Activated CD4-positive, alpha-beta T cell treated with anti-CD3 and anti-CD28 coated beads, Interleukin-2, amount 50 U/mL, for 16 hours (primary cell): ENCODE measurements around the gene ZDHHC24.

Source experiments
- DNase-seq: peaks from one replicate; pipeline ENCODE4 v3.0.0-alpha.2; 2020

ZDHHC24 gene

DNA sequence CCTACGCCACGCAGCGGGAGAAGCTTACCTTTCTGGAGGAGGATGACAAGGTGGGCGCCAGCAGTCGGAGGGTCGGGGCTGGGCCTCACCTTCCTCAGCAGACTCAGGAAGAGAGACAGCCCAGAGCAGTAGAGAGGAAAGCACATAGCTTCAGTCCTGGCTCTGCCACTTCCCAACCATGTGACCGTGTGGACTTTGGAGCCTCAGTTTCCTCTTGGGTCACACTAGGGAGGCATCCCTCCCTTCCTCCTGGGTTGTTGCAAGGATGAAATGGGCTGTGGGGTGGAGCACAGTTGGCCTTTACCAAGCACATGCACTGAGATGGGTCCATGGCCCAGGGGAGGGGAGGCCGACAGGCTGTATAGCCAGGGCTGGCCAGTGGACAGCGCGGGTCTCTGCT lies 52.7 kb downstream of the ZDHHC24 start:
- no peak for DNase-seq

- no peak for DNase-seq
Measured at GRCh38 chr11:66492161-66492865, 53.5 kb downstream of the ZDHHC24 start.

- DNase-seq, result no peak
Measured at GRCh38 chr11:66491315-66491935, 54.4 kb downstream of the ZDHHC24 start.

DNA sequence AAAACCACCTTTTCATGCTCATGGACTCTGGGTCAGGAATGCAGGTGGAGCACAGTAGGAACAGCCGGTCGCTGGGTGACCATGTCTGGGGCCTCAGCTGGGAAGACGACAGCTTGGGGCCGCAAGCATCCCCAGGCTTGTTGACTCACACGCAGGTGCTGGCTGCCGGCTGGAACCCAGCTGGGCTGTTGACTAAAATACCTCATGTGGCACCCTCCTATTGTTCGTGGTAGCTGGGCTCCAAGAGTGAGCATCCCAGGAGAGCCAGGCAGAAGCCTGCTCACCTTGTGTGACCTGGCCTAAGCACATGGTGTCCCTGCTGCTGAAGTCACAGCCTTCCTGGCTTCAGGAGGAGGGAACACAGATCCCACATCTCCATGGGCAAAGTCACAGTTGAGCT lies 56.2 kb downstream of the ZDHHC24 start:
- DNase-seq, result no peak

- no peak for DNase-seq
Measured at GRCh38 chr11:66488957-66489356, 56.9 kb downstream of the ZDHHC24 start.

- DNase-seq, result no peak
Measured at GRCh38 chr11:66484806-66485380, 61.0 kb downstream of the ZDHHC24 start.

DNA sequence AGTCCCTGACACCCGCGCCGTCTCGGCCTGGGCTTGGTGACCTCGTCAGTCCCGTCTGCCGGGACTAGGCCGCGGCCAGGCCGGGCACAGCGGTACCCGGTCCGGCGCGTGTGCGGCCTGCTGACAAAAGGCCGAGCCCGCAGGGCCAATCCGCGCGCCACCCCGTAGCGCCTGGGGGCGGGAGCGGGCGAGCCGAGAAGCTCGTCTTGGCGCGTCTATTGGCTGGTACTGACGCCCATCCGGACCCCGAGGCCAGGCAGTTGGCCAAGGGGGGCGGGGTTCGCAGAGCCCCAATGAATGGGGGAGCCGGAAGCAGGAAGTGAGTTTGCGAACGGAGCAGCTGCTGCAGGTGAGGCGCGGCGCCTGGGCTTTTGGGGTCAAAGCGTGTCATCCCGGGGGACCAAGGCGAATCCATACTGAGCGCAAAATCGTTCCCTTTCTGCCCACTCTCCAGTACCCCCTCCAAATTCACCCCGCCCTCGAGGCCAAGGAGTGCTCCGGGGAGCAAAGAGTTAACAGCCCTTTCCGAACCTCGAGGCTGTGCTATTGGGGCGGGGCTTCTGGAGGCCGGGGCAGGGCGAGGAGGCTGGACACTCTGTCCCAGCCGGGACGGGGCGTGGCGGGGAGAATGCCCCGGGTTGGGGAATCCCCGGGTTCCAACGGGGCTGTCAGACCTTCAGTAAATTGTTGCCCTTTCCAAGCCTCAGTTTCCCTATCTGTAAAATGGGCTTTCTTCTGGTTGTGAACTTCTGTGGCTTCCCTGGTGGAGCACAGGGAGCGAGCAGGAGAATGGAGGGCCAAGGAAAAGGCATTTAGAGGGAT lies 65.5 kb downstream of the ZDHHC24 start, which contains the start of gene DPP3:
Gene DPP3 (plus strand): TSS at position 318 of the 822 bp plus-strand sequence. CDS start 1,767 bp downstream, outside the sequence.
- peak; percentile 98 for DNase-seq

- no peak for DNase-seq
Measured at GRCh38 chr11:66479394-66480116, 66.3 kb downstream of the ZDHHC24 start.

DNA sequence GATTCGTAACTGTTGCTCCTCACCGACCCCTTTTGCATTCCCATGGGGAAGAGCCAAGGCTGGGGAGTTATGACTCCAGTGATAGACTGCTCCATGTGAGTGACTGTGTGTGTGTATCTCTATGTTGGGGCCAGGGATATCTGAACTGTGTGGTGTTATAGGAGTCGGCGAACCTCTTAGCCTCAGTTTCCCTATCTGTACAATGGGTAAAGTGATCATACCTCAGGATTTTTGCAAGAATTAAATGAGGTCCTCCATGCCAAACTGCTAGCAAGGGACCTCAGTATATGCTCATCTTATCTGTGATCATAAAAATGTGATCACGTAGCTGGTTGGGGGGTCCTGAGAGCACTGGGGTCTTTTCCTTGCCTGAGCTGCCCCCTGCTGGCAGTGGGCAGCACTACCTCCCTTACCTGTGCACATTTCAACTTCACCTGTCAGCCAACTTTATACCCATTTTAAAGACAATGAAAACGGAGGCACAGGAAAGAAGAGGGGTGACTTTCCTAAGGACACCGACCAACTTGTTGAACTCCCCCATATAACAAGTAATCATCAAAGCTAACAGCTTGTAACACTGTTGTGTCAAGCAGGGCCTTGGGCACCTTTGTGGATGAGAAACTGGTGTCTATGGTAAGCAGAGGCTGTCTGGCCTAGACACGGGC lies 67.0 kb downstream of the ZDHHC24 start:
- no peak for DNase-seq

- DNase-seq, result no peak
Measured at GRCh38 chr11:66477263-66478201, 68.3 kb downstream of the ZDHHC24 start.

GRCh38 chr11:66476841-66477251 lies 69.0 kb downstream of the ZDHHC24 start:
- DNase-seq, result no peak

DNA sequence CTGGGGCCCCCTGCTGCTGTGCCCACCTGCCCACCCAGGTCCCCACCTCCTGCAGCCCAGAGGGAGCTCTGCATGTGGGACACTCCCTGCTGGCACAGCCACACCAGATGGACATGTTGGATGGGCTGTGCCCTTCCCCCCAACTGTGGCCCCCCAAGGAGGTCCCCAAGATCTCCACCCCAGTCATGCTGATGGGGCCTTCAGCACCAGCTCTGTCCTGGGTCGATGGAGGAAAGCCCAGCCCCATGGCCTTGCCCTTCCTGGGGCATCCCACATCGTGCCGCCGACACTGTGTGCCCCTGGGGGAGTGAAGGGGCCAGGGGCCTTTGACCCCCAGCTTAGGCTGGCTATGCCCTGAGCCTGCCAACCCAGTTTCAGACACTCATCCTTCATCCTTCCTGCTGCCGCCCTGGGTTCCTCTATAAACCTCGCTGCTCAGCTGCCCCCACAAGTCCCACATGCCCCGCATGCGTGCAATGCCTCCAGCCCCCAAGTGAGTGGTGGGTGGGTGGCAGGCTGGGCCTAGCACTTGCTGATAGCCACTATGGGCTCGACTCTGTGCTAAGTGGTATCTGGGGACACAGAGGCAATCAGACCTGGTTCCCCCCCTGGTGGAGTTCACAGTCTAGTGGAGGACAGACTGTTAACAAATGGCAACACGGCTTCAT lies 69.5 kb downstream of the ZDHHC24 start:
- no peak for DNase-seq

DNA sequence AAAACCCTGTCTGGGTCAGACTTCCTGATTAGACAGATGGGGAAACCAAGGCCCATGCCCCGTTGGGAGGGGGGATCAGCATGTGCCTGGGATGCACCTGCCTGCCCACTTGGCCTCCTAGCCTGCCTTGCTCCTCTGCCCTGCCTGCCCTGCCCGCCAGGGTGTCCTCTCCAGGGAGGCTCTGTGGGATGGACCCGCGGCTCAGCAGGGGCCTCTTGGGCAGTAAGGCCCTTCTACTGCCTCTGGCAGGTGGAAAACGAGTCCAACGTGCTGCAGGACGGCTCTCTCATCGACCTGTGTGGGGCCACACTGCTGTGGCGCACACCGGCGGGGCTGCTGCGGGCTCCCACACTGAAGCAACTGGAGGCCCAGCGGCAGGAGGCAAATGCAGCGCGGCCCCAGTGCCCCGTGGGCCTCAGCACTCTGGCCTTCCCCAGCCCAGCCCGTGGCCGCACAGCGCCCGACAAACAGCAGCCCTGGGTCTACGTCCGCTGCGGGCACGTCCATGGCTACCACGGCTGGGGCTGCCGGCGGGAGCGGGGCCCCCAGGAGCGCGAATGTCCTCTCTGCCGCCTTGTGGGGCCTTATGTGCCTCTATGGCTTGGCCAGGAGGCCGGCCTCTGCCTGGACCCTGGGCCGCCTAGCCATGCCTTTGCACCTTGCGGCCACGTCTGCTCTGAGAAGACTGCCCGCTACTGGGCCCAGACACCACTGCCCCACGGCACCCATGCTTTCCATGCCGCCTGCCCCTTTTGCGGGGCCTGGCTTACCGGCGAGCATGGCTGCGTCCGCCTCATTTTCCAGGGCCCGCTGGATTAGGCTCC lies 70.3 kb downstream of the ZDHHC24 start:
- no peak for DNase-seq

- no peak for DNase-seq
Measured at GRCh38 chr11:66473608-66474515, 72.0 kb downstream of the ZDHHC24 start.

DNA sequence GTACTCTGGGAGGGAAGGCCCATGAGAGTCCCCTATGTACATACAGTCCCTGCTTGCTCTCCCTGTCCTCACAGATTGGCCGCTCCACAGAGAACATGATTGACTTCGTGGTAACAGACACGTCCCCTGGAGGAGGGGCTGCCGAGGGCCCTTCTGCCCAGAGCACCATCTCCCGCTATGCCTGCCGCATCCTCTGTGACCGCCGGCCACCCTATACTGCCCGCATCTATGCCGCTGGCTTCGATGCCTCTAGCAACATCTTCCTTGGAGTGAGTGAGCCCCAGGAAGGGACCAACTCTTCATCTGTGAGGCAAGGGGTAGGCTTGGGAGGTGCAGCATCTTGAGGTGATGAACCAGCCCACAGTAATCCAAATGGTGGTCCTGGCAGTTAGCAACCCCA lies 72.7 kb downstream of the ZDHHC24 start:
- DNase-seq, result no peak

DNA sequence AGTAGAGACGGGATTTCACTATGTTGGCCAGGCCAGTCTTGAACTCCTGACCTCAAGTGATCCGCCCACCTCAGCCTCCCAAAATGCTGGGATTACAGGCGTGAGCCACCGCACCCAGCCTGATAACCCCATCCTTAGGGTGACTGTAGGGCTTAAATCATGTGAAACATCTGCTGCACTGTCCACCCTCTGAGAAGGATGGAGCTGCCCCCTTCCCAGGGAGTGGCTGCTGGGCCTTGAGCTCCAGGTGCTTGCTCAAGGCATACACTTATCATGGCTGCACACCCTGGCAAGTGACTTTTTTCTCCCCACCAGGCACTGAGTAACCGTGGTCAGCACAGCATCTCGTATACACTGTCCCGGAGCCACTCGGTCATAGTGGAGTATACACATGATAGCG lies 73.8 kb downstream of the ZDHHC24 start:
- no peak for DNase-seq

- DNase-seq, result no peak
Measured at GRCh38 chr11:66471142-66471541, 74.7 kb downstream of the ZDHHC24 start.
